Endothelial cell of umbilical vein (primary cell): Measurements from ENCODE around the gene UBA6.

ENCODE experiments used
- CTCF ChIP-seq, 2 donors: IDR thresholded peaks; 1 replicate in 1 of 2; 2 replicates in 1 of 2; pipeline ENCODE4 v1.5.1; 2011; ENCODE audit warnings: low read length in 2 of 2, mild to moderate bottlenecking in 2 of 2, moderate library complexity in 2 of 2, control low read depth in 1 of 2, inconsistent platforms in 1 of 2, low read depth in 1 of 2; ENCODE audit not compliant: insufficient read depth in 1 of 2; ENCODE audit errors: extremely low read depth in 1 of 2
- EZH2 ChIP-seq: IDR thresholded peaks from 2 replicates; pipeline ENCODE4 v1.6.1; 2012; ENCODE audit warnings: borderline replicate concordance, low read depth, mild to moderate bottlenecking, moderate library complexity, low read length, inconsistent platforms; ENCODE audit not compliant: severe bottlenecking
- FOS ChIP-seq: IDR thresholded peaks from 2 replicates; pipeline ENCODE4 v1.6.1; 2011; ENCODE audit warnings: mild to moderate bottlenecking, low read length, moderate library complexity, borderline replicate concordance; ENCODE audit not compliant: insufficient read depth
- GATA2 ChIP-seq: IDR thresholded peaks from 2 replicates; pipeline ENCODE4 v1.7.0; 2011; ENCODE audit warnings: low read depth, mild to moderate bottlenecking, moderate library complexity, mixed read lengths, low read length; ENCODE audit not compliant: insufficient read length, insufficient read depth
- JUN ChIP-seq: IDR thresholded peaks from 2 replicates; pipeline ENCODE4 v1.6.1; 2011; ENCODE audit warnings: borderline replicate concordance, low read depth; ENCODE audit not compliant: insufficient read length, insufficient read depth
- MYC ChIP-seq: IDR thresholded peaks from one replicate; pipeline ENCODE4 v1.6.1; 2011; ENCODE audit warnings: mild to moderate bottlenecking, low read depth, low read length
- POLR2A ChIP-seq: IDR thresholded peaks from 2 replicates; pipeline ENCODE4 v1.6.1; 2012; ENCODE audit warnings: low read depth, mild to moderate bottlenecking, control low read depth, low read length
- POLR2AphosphoS5 ChIP-seq: IDR thresholded peaks from 2 replicates; pipeline ENCODE4 v1.6.1; 2012; ENCODE audit warnings: low read depth, mild to moderate bottlenecking, control low read depth, low read length, moderate library complexity; ENCODE audit not compliant: insufficient read depth

- TF ChIP-seq CTCF (IDR thresholded peaks at IDR 0.05; ENCODE audit: extremely low read depth in 1 of 2, insufficient read depth in 1 of 2, low read depth in 1 of 2, low read length in 2 of 2) (no peak), POLR2A (no peak), MYC (no peak), EZH2 (no peak), POLR2AphosphoS5 (no peak), FOS (no peak), JUN (no peak), GATA2 (no peak)
These were observed 48.3 kb upstream of the UBA6 start for GRCh38 chr4:67749286-67749685.
